GM12892 (cell line): ENCODE data around the gene MLXIP.

Source experiments
- DNase-seq: peaks from one replicate; pipeline ENCODE4 v3.0.0; 2011; ENCODE audit not compliant: insufficient read length
- FAIRE-seq: peaks from 2 replicates; lab custom pipeline; 2011; peaks lifted over from hg19 to GRCh38; lab: Jason Lieb, UNC
- POLR2A ChIP-seq: IDR thresholded peaks from 2 replicates; pipeline ENCODE4 v1.6.1; 2011; ENCODE audit warnings: low read depth, low read length, control low read depth
- POLR2AphosphoS5 ChIP-seq: IDR thresholded peaks from 2 replicates; pipeline ENCODE4 v1.6.1; 2011; ENCODE audit warnings: low read depth, low read length, control low read depth
- TAF1 ChIP-seq: IDR thresholded peaks from 2 replicates; pipeline ENCODE4 v1.6.1; 2011; ENCODE audit warnings: low read depth, mild to moderate bottlenecking, control low read depth, low read length, borderline replicate concordance

MLXIP gene

GRCh38 chr12:122126713-122127597 lies 48.4 kb downstream of the MLXIP start:
- TF ChIP-seq POLR2A (no peak), TAF1 (no peak), POLR2AphosphoS5 (no peak)
- no peak for FAIRE-seq
- DNase-seq = no peak

GRCh38 chr12:122127839-122128238 lies 49.3 kb downstream of the MLXIP start:
- no peak for TF ChIP-seq POLR2AphosphoS5
- no peak for TF ChIP-seq TAF1
- no peak for TF ChIP-seq POLR2A
- FAIRE-seq (no peak), DNase-seq (no peak)

GRCh38 chr12:122128481-122128880 lies 49.9 kb downstream of the MLXIP start:
- no peak for DNase-seq
- TF ChIP-seq POLR2A (no peak), TAF1 (no peak), POLR2AphosphoS5 (no peak)
- no peak for FAIRE-seq

GRCh38 chr12:122129131-122129530 lies 50.6 kb downstream of the MLXIP start:
- FAIRE-seq (no peak), DNase-seq (no peak)
- TF ChIP-seq POLR2AphosphoS5 (no peak), POLR2A (no peak), TAF1 (no peak)

GRCh38 chr12:122130150-122130549 lies 51.6 kb downstream of the MLXIP start:
- DNase-seq (no peak), FAIRE-seq (no peak)
- no peak for TF ChIP-seq POLR2A
- no peak for TF ChIP-seq TAF1
- TF ChIP-seq POLR2AphosphoS5 = no peak

GRCh38 chr12:122133192-122133950 lies 54.8 kb downstream of the MLXIP start:
- DNase-seq (no peak), FAIRE-seq (no peak)
- TF ChIP-seq TAF1 (no peak), POLR2A (no peak), POLR2AphosphoS5 (no peak)

GRCh38 chr12:122135437-122136031 lies 57.0 kb downstream of the MLXIP start:
- FAIRE-seq = no peak
- no peak for DNase-seq
- TF ChIP-seq POLR2A (no peak), POLR2AphosphoS5 (no peak)

GRCh38 chr12:122137229-122137628 lies 58.7 kb downstream of the MLXIP start:
- DNase-seq (no peak), FAIRE-seq (no peak)
- no peak for TF ChIP-seq TAF1
- no peak for TF ChIP-seq POLR2AphosphoS5
- no peak for TF ChIP-seq POLR2A

GRCh38 chr12:122137681-122138080 lies 59.1 kb downstream of the MLXIP start:
- DNase-seq = no peak

GRCh38 chr12:122138181-122138580 lies 59.6 kb downstream of the MLXIP start:
- no peak for FAIRE-seq
- no peak for DNase-seq
- TF ChIP-seq TAF1 (no peak), POLR2AphosphoS5 (no peak), POLR2A (no peak)

More at GRCh38 chr12:122137681-122138080, 59.1 kb downstream of the MLXIP start:
- no peak for FAIRE-seq
- TF ChIP-seq POLR2AphosphoS5 (no peak), POLR2A (no peak)

GRCh38 chr12:122138616-122139015 lies 60.1 kb downstream of the MLXIP start:
- FAIRE-seq = no peak
- DNase-seq = no peak
- no peak for TF ChIP-seq TAF1
- TF ChIP-seq POLR2AphosphoS5 = no peak
- no peak for TF ChIP-seq POLR2A

GRCh38 chr12:122139266-122139665 lies 60.7 kb downstream of the MLXIP start:
- TF ChIP-seq POLR2A (no peak), TAF1 (no peak), POLR2AphosphoS5 (no peak)
- no peak for FAIRE-seq
- no peak for DNase-seq
